Brain microvascular endothelial cell (primary cell): ENCODE data around the gene RNF222.

ENCODE experiments used
- DNase-seq: peaks from one replicate; pipeline ENCODE4 v3.0.0-alpha.2; 2020
- H3K27ac ChIP-seq: fragments of 250-450 bp; sonication (Bioruptor Pico); 2 replicates; pipeline ENCODE4 v1.5.1; 2020; ENCODE audit warnings: mild to moderate bottlenecking, moderate library complexity
- H3K27me3 ChIP-seq: fragments of 250-450 bp; sonication (Bioruptor Pico); replicated peaks from 2 replicates; pipeline ENCODE4 v1.5.1; 2020; ENCODE audit warnings: mild to moderate bottlenecking
- H3K36me3 ChIP-seq: fragments of 250-450 bp; sonication (Bioruptor Pico); replicated peaks from 2 replicates; pipeline ENCODE4 v1.5.1; 2020; ENCODE audit warnings: mild to moderate bottlenecking
- H3K4me3 ChIP-seq: 2 replicates; pipeline ENCODE4 v1.5.1; 2011; ENCODE audit warnings: low read depth, mild to moderate bottlenecking, control low read depth, low read length, moderate library complexity
- in situ Hi-C: cut with HindIII; loops from 2 replicates; pipeline ENCODE4 v1.10.0; 2017; ENCODE audit warnings: low sequenced_read_pairs, low pct_ligation_motif_present
- TF ChIP-seq, protein P1 (sequence below): IDR thresholded peaks from 2 replicates; pipeline ENCODE4 v1.5.1; 2011; ENCODE audit warnings: low read depth, mild to moderate bottlenecking, moderate library complexity, low read length, control low read depth, inconsistent platforms; ENCODE audit errors: missing control alignments

RNF222 gene

DNA sequence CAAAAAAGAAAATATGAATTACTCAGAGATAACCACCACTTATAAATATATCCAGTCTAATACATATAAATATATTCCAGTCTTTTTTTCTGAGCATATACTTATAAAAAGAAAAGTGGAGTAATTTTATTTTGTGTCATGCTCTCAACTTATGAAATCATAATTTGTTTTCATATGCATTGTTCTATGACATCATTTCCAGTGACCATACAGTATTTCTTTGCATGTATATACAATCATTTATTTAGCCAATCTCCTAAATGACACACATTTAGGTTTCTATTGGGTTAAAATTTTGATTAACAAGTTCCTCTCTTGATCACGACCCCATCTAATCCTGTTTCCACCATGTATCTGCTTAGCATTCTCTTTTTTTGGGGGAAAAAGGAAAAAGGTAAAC, 21.7 kb upstream of the RNF222 start:
- in situ Hi-C loops = no loop called here
- no peak for DNase-seq
- Histone ChIP-seq H3K36me3 (no peaks in the 10 kb centered on the region), H3K27me3 (peaks cover 6% of the 10 kb centered on the region), H3K4me3 (no peak overlapping the region), H3K27ac (no peak overlapping the region)
- TF ChIP-seq, protein P1, sequence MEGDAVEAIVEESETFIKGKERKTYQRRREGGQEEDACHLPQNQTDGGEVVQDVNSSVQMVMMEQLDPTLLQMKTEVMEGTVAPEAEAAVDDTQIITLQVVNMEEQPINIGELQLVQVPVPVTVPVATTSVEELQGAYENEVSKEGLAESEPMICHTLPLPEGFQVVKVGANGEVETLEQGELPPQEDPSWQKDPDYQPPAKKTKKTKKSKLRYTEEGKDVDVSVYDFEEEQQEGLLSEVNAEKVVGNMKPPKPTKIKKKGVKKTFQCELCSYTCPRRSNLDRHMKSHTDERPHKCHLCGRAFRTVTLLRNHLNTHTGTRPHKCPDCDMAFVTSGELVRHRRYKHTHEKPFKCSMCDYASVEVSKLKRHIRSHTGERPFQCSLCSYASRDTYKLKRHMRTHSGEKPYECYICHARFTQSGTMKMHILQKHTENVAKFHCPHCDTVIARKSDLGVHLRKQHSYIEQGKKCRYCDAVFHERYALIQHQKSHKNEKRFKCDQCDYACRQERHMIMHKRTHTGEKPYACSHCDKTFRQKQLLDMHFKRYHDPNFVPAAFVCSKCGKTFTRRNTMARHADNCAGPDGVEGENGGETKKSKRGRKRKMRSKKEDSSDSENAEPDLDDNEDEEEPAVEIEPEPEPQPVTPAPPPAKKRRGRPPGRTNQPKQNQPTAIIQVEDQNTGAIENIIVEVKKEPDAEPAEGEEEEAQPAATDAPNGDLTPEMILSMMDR = no peak

DNA sequence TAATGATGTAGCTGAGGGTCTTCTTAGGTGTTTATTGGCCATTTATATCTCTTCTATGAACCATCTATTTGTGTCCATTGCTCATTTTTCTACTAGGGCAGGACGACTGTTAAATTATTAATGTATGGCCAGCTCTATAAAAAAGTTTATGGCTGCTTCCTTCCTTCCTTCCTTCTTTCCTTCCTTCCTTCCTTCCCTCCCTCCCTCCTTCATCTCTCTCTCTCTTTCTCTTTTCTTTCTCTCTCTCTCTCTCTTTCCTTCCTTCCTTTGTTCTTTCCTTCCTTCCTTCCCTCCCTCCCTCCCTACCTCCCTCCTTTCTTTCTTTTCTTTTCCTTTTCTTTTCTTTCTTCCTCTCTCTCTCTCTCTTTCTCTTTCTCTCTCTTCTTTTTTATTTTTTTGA, 20.8 kb upstream of the RNF222 start:
- Histone ChIP-seq H3K36me3 (no peaks in the 10 kb centered on the region), H3K27ac (no peak overlapping the region), H3K4me3 (no peak overlapping the region), H3K27me3 (peaks cover 6% of the 10 kb centered on the region)
- TF ChIP-seq, protein P1 = no peak
- in situ Hi-C loops = no loop called here
- no peak for DNase-seq

DNA sequence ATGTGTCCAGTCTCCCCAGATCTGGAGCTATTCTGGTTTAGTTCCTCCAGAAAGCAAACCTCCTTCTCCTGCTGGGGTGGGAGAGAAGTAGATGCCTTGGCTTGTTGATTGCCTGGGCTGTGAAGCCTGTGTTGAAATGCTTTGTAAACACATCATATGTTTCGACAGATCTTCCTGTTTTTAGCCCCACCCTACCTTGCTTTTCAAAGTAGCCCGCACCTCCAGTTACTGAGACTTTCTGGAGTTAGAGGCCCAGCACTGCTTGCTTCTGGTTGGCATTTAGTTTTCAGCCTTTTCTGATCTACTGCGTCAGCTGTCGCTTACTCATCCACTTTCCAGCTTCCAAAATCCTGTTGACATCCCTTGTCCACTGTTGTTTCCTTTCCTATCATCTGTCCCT, 20.2 kb upstream of the RNF222 start:
- Histone ChIP-seq H3K27ac (no peak overlapping the region), H3K4me3 (no peak overlapping the region), H3K36me3 (no peaks in the 10 kb centered on the region), H3K27me3 (peaks cover 6% of the 10 kb centered on the region)
- TF ChIP-seq, protein P1 = no peak
- in situ Hi-C loops = no loop called here
- DNase-seq = no peak

DNA sequence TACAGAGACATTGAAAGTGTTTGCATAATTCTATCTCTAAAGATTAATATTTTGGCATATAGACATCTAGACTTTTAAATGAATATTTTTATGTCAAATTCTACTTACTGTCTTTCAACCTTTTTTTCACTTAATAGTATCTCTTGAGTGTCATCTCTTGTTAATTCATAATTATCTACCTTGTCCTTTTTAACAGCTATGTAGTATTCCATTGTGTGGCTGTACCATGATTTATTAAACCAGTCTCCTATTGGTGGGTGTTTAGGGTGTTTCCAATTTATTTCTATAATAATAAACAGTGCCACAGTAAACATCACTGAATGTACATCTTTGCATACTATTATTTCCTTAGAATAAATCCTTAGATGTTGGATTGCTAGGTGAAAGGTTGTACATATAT, 16.3 kb upstream of the RNF222 start:
- TF ChIP-seq, protein P1 = no peak
- Histone ChIP-seq H3K27me3 (peaks cover 6% of the 10 kb centered on the region), H3K36me3 (no peaks in the 10 kb centered on the region), H3K4me3 (no peak overlapping the region), H3K27ac (no peak overlapping the region)
- no peak for DNase-seq
- in situ Hi-C loops = no loop called here

DNA sequence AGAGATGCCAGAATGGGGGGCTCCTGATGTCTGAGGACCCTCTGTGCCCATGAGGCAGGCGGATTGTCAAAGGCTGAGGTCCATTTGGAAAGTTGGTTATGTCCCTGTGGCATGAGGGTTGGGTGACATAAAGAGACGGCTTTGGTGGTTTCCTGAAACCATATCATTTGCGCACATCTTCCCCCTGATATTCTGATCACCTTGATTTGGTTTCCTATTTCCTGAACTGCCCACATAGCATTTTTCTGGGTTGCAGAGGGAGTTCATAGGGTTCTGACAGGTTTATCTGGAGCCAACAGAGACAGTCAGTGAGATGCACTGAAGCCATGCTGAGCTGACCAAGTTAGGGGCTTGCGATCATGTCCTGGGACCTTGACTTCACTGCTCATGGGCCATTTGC, 15.7 kb upstream of the RNF222 start:
- peaks cover 6% of the 10 kb centered on the region for H3K27me3 ChIP-seq
- no peak overlapping the region for H3K4me3 ChIP-seq
- no peak for DNase-seq
- in situ Hi-C loops = no loop called here
- TF ChIP-seq, protein P1 = no peak
- no peak overlapping the region for H3K27ac ChIP-seq
- no peaks in the 10 kb centered on the region for H3K36me3 ChIP-seq

DNA sequence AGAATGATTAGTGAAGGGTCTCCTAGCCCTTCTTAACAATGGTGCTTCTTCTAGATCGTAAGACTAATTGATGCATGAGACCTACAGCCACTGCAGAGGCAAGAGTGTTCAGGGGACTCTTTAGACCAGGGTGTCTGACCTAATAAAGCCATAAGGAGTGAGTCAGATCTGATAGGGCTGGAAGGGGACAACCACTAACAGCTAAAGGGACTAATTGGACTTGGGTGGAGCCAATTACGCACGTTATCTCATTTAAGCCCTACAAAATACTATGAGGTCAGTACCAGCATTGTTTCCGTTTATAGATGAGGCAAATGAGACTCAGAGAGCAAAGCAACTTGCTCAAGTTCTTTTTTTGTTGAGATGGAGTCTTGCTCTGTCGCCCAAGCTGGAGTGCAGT, 14.5 kb upstream of the RNF222 start:
- TF ChIP-seq, protein P1 = no peak
- DNase-seq = no peak
- no peaks in the 10 kb centered on the region for H3K36me3 ChIP-seq
- no peaks in the 10 kb centered on the region for H3K27me3 ChIP-seq
- H3K27ac ChIP-seq = no peak overlapping the region
- in situ Hi-C loops = no loop called here
- no peak overlapping the region for H3K4me3 ChIP-seq
